HG02798 (cell line): ENCODE data around the gene GCH1.

Source experiments
- ATAC-seq: cut with Tn5 transposase; IDR thresholded peaks from one replicate; pipeline ENCODE4 v1.9.1; 2021; ENCODE audit warnings: mild to moderate bottlenecking; ENCODE audit not compliant: unreplicated experiment, poor library complexity

The GCH1 gene

DNA sequence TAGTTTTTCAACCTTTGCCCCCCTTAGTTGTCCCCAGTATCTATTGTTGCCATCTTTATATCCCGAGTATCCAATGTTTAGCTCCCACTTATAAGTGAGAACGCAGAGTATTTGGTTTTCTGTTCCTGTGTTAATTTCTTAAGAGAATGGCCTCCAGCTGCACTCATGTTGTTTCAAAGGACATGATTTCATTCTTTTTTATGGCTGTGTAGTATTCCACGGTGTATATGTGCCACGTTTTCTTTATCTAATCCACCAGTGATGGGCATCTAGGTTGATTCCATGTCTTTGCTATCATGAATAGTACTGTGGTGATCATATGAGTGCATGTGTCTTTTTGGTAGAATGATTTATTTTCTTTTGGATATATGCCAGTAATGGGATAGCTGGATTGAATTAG is 72.0 kb downstream of the GCH1 start:
- ATAC-seq, result no peak

DNA sequence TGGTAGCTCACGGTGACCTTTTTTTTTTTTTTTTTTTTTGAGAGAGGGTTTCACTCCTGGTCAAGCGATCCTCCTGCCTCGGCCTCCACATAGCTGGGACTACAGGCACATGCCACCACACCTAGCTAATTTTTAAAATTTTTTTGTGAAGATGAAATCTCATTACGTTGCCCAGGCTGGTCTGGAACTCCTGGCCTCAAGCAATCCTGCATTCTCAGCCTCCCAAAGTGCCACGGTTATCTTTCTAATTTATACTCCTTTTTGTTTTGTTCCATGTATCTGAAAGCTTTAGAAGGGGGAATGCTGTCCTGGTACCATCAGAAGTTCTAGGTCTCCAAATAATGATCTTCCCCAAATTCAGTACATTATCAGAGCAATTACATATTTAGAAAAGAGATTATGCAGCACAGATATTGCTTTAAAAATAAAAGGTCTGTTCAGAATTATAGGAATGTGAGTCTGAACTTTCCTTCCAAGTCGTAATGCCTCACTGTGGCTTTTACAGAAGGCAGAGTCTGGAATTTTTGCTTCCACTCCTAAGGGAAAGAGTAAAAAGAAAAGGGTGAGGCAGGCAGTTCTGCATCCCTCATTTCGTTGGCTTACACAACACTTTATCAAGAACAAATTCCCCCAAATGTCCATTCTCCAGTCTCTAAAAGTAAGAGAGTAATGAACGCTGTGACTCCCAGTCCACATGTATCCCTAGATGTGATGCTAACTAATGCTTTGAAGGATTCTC is 73.0 kb downstream of the GCH1 start:
- ATAC-seq, result no peak

DNA sequence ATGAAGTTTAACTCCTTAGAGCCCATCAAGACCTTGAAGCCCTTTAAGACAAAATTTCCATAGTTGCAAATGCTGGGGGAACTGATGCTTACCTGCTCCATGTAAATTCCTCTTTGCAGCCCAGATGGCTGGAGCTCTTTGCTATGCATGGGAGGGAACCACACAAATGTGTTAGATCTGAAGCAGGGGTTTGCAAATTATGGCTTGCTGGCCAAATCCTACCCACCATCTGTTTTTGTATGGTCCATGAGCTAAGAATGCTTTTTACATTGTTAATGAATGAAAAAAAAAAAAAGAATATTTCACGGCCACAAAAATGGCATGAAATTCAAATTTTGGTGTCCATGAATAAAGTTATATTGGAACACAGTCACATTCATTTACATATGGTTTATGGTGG is 74.6 kb downstream of the GCH1 start:
- no peak for ATAC-seq

DNA sequence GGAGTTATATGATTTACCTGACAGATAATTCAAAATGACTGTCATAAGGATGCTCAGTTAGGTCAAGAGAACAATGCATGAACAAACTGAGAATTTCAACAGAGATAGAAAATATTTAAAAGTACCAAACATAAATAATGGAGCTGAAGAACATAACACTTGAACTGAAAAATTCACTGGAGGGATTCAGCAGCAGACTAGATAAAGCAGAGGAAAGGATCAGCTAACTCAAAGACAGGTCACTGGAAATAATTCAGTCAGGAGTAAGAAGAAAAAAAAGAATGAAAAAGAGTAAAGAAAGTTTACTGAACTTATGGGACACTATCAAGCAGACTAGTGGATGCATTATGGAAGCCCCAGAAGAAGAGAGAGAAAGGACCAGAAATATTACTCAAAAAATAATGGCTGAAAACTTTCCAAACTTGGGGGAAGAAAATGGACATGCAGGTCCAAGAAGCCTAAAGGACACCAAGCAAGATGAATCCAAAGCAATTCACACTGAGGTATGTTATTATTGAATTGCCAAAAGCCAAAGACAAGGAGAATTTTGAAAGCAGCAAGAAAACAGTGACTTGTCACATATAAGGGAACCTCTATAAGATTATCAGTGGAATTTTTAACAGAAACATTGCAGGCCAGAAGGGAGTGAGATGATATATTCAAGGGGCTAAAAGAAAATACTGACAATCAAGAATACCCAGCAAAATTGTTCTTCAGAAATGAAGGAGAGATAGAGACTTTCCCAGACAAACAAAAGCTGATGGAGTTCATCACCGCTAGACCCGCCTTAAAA is 78.7 kb downstream of the GCH1 start:
- no peak for ATAC-seq

DNA sequence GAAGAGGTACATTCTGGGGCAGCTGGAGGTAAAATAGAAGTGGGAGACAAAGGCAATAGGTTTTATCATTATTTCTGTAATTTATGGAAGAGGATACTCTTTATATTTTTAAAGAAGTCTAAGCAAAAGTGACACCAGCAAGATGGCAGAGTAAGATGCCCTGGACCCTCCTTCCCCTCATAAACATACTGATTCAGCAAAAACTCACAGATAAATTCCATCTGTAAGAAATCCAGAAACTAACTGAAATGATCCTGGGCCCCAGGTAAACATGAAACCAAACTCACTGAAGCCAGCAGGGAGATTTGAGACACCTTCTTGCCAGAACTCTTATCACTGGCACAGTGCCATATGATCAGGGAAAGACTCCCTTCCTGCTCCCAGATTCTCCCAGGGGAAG is 79.9 kb downstream of the GCH1 start:
- ATAC-seq, result no peak

DNA sequence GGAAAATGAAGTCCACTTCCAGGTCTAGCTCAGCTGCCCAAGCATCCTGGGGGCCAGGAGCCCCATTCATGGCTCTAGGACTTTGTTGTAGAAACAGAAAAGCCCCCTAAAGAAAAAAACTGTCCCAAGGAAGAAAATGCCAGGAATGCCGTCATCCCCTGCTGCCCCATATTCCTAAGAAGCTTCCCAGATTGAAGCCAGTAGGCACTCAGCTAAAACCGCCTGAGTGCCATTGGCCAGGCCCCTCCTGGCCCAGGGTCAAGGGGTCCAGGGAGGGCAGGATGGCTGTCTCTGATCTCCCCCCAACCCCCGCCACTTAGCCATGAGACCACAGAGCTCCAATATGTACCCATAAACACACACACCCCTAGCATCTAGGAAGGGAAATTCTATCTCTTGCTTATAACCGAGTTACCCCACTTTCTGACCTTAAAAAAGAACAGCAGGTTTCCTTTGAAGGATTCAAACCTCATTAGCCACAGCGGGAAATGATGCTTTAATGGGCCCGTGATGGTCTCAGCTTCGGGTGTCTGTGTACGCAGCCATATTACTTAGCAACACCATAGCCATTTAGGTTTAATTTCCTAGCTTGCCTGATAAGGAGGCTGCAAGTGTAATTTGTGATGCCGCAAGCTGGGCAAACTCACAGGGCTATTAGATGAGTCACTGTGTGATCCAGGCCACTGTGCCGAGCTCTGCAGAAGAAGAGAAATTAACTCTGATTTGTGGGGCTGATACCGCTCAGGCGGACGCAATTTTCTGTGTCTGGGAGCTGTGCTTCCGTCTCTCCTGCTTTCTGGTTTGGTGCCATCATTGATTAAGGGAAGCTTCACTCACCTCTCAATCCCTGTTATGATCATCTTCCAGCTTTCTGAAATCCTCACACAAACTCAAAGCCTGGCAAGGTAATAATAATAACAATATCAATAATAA is 84.2 kb downstream of the GCH1 start:
- ATAC-seq, result no peak

DNA sequence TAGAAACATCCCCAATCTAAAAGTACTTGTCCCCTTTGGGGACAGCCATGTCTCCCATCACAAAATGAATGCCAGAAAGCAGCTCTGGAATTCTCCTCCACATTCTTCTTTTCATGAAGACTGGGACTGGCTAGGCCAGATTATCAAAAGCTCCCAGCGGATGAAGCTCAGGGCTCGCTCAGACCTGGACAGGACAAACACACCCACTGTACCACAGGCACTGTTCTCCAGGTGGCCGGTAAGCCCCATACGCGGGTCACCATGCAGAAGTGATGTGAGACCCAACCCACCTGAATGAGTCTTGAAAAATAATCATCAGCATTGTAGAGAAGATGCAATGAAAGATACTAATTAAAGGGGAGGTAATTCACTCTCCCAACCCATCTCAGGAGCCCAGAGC is 85.1 kb downstream of the GCH1 start:
- ATAC-seq, result no peak

DNA sequence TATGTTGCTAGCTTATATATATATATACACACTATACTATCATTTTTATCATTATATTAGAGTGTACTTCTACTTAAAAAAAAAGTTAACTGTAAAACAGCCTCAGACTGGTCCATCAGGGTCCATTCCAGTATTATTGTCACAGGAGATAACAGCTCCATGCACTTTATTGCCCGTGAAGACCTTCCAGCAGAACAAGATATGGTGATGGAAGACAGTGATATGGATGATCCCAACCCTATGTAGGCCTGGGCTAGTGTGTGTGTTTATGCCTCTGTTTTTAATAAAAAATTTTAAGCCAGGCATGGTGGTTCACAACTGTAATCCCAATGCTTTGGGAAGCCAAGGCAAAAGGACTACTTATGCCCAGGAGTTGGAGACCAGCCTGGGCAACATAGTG is 86.2 kb downstream of the GCH1 start:
- ATAC-seq, result no peak

DNA sequence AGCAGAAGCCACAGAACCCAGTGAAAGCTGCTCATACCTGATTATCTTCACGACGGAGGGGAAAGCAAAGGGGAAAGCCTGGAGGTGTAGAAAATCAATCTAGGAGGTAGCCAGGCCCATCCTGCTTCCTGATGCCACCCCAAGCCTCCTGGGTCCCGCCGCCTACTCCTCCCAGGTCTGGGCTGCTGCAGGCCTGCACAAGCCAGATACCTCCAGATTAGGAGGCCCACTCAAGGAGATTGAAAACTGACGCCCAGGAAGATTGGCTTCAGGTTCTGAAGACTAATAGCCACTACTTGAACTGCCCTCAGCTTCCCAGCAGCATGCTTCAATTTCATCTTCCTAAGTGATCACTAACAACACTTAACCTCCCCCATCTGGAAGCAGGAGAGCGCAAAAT is 87.1 kb downstream of the GCH1 start:
- ATAC-seq, result no peak

DNA sequence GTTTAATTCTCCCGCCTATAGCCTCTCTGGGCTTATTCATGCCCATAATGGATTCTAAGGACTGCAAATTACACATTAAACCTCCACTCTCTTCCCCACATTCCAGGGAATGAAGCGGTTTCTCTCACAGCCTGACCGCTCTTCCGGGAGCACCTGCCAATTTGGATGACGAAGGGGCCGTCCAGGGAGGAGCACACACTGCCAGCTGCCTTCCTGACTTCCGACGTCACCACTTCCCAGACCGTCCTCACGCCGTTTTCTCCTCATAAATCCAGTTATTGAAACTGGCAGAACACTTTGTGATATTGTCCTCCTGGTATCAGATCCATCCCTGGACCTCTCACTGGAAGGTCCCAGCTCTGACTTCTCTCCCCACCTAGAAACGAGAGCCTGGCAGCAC is 87.6 kb downstream of the GCH1 start:
- no peak for ATAC-seq

DNA sequence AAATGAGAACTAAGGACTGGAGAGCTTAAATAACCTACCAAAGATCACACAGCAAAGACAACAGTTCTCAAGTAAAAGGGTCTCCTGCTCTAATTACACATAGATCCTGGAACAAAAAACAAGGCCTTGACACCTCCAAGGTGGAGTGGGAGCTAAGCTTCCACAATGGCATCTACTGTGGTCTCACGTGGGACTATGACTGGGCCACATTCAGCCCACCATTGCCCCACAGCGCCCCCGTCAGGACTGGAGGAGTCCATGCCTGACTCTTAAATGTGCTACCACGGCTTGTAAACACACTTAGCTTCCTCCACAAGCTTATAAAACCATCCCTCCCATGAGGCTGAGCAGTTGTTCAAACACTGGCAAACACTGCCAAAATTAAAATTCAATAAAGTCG is 88.5 kb downstream of the GCH1 start:
- ATAC-seq, result no peak

DNA sequence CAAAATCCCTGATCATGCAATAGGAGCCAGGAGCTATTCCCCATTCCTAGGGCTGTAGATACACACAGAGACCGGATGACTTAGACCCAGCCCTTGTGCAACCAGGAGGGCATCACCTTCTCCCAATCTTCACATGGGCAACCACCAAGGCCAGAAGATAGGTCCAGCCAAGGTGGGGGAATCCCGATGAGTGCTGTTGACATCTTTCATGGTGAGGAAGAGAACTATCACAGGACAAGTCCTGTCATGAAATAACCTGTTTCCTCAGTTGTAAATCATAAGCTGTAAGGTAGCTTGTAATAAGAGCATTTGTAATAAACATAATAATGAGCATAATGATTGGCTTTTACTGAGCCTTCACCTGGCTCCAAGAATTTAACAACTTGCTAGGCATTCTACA is 89.5 kb downstream of the GCH1 start:
- ATAC-seq, result no peak

DNA sequence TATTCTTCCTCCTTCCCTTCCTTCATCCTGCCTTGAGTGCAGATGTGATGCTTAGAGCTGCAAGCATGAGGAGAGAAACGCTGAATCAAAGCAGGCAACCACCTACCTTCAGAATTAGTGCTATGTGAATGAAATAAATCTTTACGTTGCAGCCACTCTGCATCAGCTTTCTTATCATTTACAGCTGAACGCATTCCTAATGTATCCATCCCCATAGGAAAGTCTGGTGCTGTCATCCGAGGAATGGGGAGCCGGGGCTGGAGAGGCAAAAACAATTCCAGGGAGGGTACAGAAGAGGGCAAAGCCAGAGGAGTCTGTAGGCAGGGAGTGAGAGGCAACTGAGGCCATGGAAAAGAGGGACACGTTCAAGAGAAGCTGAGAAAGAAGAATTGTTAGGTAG is 90.0 kb downstream of the GCH1 start:
- ATAC-seq, result no peak

DNA sequence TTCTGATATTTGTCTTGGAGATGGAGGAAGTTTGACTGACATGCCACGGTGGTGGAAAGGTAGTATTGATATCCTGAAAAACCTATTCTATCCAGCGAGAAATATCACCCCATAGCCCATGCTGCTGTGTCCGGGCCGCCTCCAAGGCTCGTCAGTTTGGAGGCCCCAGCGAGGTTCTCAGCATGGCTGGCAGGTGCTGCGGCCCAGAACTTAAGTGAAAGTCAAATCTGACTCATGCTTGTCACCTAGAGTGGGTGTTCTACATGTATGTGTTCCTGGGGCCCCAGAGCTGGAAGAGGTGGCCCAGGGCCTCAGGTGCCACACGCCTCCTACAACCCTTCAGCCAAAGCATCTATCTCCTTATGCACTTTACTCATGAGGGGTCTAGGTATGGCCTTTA is 92.9 kb downstream of the GCH1 start:
- peak; percentile 48 for ATAC-seq

DNA sequence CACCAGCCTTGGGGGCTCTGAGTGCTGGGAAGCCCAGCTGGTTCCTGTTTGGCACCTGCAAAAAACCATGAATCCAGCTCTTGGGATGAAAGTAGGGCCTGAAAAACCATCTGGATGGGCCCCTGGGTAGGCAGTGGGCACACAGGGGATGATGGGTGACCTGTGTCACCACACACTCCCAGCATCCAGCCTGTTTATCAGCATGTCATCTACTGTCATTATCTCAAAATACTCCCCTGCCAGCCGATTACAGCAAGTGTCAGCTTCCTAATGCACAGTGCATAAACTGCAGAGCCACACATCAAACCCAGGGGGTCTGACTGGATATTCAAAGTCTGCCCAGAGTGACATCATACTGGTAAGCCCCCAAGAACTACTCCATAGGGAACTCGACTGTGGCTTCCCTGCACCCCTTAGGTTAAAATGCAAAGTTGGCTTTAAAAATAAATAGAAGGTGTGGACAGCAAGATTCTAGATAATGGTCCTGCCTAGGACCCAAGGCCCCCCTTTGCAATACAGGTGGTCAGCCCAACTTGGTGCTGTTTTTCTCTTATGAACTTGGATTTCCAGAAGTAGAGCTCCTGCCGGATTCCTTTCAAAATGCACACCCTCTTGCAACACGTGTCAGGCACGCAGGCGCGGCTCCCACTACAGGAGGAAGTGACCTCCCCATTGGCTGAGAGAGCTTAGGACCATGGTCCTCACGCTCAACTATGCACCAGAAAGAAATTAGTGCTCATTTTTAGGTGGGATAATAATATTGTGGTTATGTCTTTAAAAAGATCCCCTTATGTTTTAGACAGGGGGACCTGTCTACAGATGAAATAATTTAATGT is 94.1 kb downstream of the GCH1 start:
- ATAC-seq, result no peak

DNA sequence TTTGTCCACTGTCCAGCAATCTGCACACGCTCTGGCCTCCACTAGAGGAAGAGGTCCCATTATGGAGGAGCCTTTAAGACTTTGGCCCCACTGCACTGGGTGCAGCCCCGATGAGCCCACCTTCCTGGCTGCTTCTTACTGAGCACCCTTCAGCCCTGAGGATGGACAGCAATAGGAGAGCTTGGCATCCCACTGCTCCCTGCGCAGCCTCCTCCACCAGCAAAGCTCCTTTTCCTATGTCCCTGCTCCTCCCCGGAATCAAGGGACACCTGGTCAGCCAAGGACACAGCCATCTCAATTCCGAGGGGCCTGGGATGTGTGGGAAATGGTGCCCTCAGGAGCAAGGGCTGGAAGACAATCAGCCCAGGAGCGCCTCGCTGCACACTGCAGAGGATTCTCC is 94.7 kb downstream of the GCH1 start:
- ATAC-seq, result no peak

DNA sequence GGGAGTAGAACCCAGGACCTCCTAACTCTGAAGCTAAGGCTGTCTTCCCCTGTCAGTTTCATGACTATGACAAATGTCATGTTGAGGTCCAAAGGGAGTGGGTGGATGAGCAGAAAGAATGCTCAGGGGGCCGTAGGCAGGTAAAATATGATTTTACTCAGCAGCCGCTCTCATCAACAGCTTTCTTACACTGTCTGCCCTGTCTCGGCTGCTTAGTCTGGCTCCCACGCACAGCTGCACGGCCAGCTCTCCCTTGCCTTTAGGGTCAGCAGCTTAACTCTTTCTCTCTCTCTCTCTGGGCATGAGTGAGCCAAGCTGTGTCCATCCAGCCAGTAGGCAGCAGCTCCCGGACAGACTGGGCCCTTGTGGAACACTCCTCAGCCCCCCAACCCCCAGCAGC is 95.2 kb downstream of the GCH1 start:
- ATAC-seq, result no peak

DNA sequence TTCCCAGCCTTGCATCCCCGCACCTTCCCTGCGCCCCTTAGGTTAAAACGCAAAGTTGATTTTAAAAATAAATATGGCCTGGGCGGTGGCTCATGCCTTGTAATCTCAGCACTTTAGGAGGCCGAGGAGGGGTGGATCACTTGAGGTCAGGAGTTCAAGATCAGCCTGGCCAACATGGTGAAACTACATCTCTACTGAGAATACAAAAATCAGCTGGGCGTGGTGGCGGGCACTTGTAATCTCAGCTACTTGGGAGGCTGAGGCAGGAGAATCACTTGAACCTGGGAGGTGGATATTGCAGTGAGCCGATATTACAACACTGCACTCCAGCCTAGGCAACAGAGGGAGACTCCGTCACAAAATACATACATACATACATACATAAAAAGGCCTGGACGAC is 96.0 kb downstream of the GCH1 start:
- ATAC-seq, result no peak

DNA sequence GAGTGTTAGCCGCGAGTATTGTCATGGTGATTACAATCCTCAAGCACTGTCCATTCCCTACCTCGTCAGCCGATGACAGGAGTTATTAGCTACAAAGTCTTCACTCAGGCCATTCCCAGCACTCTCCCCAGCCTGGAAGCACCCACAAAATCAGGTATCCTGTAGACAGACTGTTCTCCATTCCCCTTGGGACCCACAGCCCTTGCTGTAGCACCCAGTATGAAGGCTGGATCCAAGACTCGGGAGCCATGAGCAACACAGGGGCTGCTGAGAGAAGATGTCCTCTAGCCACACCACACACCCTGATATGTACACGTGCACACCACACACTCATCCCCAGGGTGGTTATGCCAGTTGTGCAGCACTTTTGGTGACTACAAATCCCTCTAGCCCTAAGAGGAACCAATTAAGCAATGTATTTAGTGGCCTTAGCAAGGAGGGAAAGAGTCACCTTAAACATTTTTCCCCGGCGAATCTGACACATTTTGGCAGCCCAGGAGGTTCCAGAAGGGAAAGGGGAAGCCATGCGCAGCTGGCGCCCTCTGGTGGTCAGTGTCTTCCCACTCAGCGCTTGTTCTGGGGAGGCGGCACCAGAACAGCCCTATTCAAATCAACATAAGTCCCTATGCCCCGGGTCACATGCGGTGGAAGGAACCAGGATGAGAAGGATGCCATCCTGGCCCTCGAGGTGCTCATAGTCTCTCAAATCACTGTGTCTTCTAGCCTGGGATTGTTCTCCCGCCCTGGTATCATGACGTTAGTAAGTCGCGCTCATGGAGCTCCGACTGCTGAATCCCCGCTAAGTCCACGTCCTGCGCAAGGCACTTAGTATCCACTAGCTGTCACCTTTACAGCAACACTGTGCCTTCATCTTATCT is 96.9 kb downstream of the GCH1 start:
- ATAC-seq, result no peak
